Upper lobe of left lung (tissue), 6 donors: ENCODE data around the gene CHRDL2. TPM values are rescaled to one million over a fixed set of nuclear protein-coding genes. Genes with fewer than 3 reads are reported as not detected.

Source experiments
- ATAC-seq, 2 donors: fragments of 200-7000 bp; cut with Tn5 transposase; one replicate each; pipeline ENCODE4 v1.9.1; 2022; ENCODE audit warnings: mild to moderate bottlenecking in 2 of 2, moderate library complexity in 2 of 2; ENCODE audit not compliant: low FRiP score in 2 of 2
- DNase-seq, 2 donors: peaks; one replicate each; pipeline ENCODE4 v3.0.0-alpha.2; 2019 to 2020
- H3K27ac ChIP-seq, 4 donors: fragments of 200-600 bp; sonication (generic); one replicate each; pipeline ENCODE4 v1.5.1; 2016 to 2019
- H3K27me3 ChIP-seq, 4 donors: fragments of 200-600 bp; sonication (generic); one replicate each; pipeline ENCODE4 v1.5.1; 2017 to 2019
- H3K36me3 ChIP-seq, 4 donors: fragments of 200-600 bp; sonication (generic); one replicate each; pipeline ENCODE4 v1.5.1; 2016 to 2019
- H3K4me1 ChIP-seq, 4 donors: fragments of 200-600 bp; sonication (generic); one replicate each; pipeline ENCODE4 v1.5.1; 2018 to 2019
- H3K4me3 ChIP-seq, 4 donors: fragments of 200-600 bp; sonication (generic); one replicate each; pipeline ENCODE4 v1.5.1; 2017 to 2019; ENCODE audit warnings: mild to moderate bottlenecking in 2 of 4, moderate library complexity in 1 of 4
- H3K9me3 ChIP-seq, 4 donors: fragments of 200-600 bp; sonication (generic); one replicate each; pipeline ENCODE4 v1.5.1; 2018 to 2019
- EP300 ChIP-seq, 4 donors: sonication (generic); formaldehyde crosslinking; IDR thresholded peaks; one replicate each; pipeline ENCODE4 v1.5.1; 2017; ENCODE audit warnings: antibody characterized with exemption in 4 of 4, control low read depth in 2 of 4
- POLR2A ChIP-seq, 4 donors: fragments of 450-650 bp; IDR thresholded peaks; one replicate each; pipeline ENCODE4 v1.5.1; 2016 to 2017; ENCODE audit warnings: antibody characterized with exemption in 4 of 4, mild to moderate bottlenecking in 2 of 4
- POLR2AphosphoS5 ChIP-seq, 2 donors: sonication (generic); formaldehyde crosslinking; IDR thresholded peaks; one replicate each; pipeline ENCODE4 v1.5.1; 2017; ENCODE audit warnings: antibody characterized with exemption in 2 of 2
- WGBS, 2 donors: methylation state at CpG; one replicate each; pipeline ENCODE4 v1.1.5; 2017 to 2018; 5-methylcytosine and 5-hydroxymethylcytosine counted together
- total RNA-seq, 6 donors: library from RNA; depleted of rRNA in 4 of 6; stranded (reverse); fragments of >200 nt in 4 of 6; gene quantifications; one replicate each; pipeline versions ENCODE4 v1.1.0 to v1.2.1, GENCODE V29; 2016 to 2021
- TF ChIP-seq, protein P1 (sequence below), 6 experiments: fragments of 450-650 bp in 4 of 6; fragments of 200-600 bp in 2 of 6; sonication (generic) in 2 of 6; IDR thresholded peaks; one replicate each; pipeline ENCODE4 v1.5.1; 2016 to 2019; ENCODE audit warnings: antibody characterized with exemption in 6 of 6
- donor health status: DM: no; HTN: no; CAD: no; lungs with moderate emphysema.
- donor health status: DM: no; HTN: yes; CAD: no; lungs with severe emphysema.

Gene CHRDL2
- total RNA-seq, 6 donors from 2014 or later = 1.3 to 3.1 (median 1.5) TPM; not detected in 3

DNA sequence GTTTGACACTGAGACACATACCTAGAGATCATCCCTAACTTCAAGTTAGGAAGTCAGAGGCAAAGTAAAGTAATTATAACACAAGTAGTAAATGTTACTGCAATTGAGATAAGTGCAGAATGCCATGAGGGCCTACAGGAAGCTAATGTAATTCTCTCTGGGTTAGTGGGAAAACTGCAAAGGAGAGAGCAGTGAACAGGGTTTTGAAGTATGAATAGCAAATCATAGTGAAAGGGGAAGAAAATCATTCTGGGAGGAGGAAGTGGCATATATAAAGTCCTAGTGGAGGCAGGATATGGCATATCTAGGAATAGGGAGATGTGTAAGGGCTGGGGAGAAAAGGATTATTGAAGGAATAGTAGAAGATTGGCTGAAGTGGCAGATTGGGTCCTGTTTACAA is 45.3 kb upstream of the CHRDL2 start:
- TF ChIP-seq POLR2A (IDR thresholded peaks at IDR 0.05) (no peak), EP300 (IDR thresholded peaks at IDR 0.05) (no peak), POLR2AphosphoS5 (IDR thresholded peaks at IDR 0.05) (no peak)
- TF ChIP-seq, protein P1, sequence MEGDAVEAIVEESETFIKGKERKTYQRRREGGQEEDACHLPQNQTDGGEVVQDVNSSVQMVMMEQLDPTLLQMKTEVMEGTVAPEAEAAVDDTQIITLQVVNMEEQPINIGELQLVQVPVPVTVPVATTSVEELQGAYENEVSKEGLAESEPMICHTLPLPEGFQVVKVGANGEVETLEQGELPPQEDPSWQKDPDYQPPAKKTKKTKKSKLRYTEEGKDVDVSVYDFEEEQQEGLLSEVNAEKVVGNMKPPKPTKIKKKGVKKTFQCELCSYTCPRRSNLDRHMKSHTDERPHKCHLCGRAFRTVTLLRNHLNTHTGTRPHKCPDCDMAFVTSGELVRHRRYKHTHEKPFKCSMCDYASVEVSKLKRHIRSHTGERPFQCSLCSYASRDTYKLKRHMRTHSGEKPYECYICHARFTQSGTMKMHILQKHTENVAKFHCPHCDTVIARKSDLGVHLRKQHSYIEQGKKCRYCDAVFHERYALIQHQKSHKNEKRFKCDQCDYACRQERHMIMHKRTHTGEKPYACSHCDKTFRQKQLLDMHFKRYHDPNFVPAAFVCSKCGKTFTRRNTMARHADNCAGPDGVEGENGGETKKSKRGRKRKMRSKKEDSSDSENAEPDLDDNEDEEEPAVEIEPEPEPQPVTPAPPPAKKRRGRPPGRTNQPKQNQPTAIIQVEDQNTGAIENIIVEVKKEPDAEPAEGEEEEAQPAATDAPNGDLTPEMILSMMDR (IDR thresholded peaks at IDR 0.05) = no peak
- Histone ChIP-seq H3K4me3 (no peak overlapping the region), H3K4me1 (peaks cover 0 to 13% (median 2%) of the 10 kb centered on the region in 4 donors), H3K36me3 (no peaks in the 10 kb centered on the region), H3K9me3 (no peaks in the 10 kb centered on the region), H3K27me3 (no peaks in the 10 kb centered on the region), H3K27ac (no peak overlapping the region)
- DNase-seq (no peak), ATAC-seq (peak in 1 of 2 donors; percentile 51)

DNA sequence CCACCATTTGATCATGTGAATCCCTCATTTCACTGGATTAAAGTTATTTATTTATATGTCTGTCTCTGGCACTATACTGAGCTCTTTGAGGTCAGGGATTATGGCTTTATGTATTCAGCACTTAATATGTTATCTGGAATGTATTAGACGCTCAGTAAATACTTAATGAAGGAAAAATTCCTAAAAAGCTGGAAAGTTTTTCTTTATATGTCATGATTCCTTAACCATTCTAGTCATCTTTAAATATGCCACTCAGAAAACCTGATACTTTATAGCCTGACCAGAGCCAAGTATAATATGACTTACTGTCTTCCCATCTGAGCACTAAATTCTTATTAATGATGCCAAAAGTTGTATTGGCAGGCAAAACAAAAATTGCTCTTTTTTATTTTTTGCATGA is 44.5 kb upstream of the CHRDL2 start:
- DNase-seq (no peak), ATAC-seq (no peak)
- Histone ChIP-seq H3K27me3 (no peaks in the 10 kb centered on the region), H3K9me3 (no peaks in the 10 kb centered on the region), H3K27ac (no peak overlapping the region), H3K4me1 (peaks cover 0 to 13% (median 2%) of the 10 kb centered on the region in 4 donors), H3K4me3 (no peak overlapping the region), H3K36me3 (no peaks in the 10 kb centered on the region)
- TF ChIP-seq, protein P1 (IDR thresholded peaks at IDR 0.05) = no peak
- TF ChIP-seq EP300 (IDR thresholded peaks at IDR 0.05) (no peak), POLR2A (IDR thresholded peaks at IDR 0.05) (no peak), POLR2AphosphoS5 (IDR thresholded peaks at IDR 0.05) (no peak)
- WGBS, 2 donors = 81 to 85% methylated on average over 1 of the region's 1 CpG

GRCh38 chr11:74773476-74773875 is 42.2 kb upstream of the CHRDL2 start:
- Histone ChIP-seq H3K27me3 (no peaks in the 10 kb centered on the region), H3K36me3 (no peaks in the 10 kb centered on the region), H3K4me3 (no peak overlapping the region), H3K4me1 (peaks cover 0 to 13% (median 4%) of the 10 kb centered on the region in 4 donors), H3K9me3 (no peaks in the 10 kb centered on the region), H3K27ac (no peak overlapping the region)
- TF ChIP-seq EP300 (IDR thresholded peaks at IDR 0.05) (no peak), POLR2AphosphoS5 (IDR thresholded peaks at IDR 0.05) (no peak), POLR2A (IDR thresholded peaks at IDR 0.05) (no peak)
- TF ChIP-seq, protein P1 (IDR thresholded peaks at IDR 0.05) = no peak
- no peak for ATAC-seq
- no peak for DNase-seq

GRCh38 chr11:74771139-74771538 is 39.9 kb upstream of the CHRDL2 start:
- WGBS, 2 donors = 93 to 95% methylated on average over 3 of the region's 3 CpGs
- no peak for TF ChIP-seq POLR2AphosphoS5 (IDR thresholded peaks at IDR 0.05)
- TF ChIP-seq EP300 (IDR thresholded peaks at IDR 0.05) = no peak
- TF ChIP-seq, protein P1 (IDR thresholded peaks at IDR 0.05) = no peak
- no peak for TF ChIP-seq POLR2A (IDR thresholded peaks at IDR 0.05)
- peaks cover 0 to 5% (median 2%) of the 10 kb centered on the region in 4 donors for H3K4me1 ChIP-seq
- no peak for DNase-seq
- H3K27ac ChIP-seq = no peak overlapping the region
- no peaks in the 10 kb centered on the region for H3K36me3 ChIP-seq
- H3K9me3 ChIP-seq = no peaks in the 10 kb centered on the region
- no peak for ATAC-seq
- H3K27me3 ChIP-seq = no peaks in the 10 kb centered on the region
- no peak overlapping the region for H3K4me3 ChIP-seq

DNA sequence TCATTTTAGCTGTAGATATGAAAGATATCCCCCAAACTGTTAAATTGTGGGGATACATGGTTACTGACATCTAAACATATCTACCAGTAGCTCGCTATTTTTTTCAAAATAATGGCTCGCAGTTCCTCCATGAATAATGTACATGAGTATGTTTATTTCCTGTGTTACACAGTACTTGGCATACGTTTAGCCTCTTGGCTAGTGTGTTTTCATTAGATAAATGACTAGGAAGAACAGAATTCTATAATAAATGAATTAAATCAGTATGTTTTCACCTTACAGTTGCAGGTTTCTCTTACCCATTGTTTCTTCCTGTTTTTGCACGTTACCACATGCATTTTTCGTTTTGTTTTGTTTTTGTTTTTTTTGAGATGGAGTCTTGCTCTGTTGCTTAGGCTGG is 39.2 kb upstream of the CHRDL2 start:
- Histone ChIP-seq H3K4me1 (peaks cover 0 to 5% (median 2%) of the 10 kb centered on the region in 4 donors), H3K27ac (no peak overlapping the region), H3K27me3 (no peaks in the 10 kb centered on the region), H3K36me3 (no peaks in the 10 kb centered on the region), H3K9me3 (no peaks in the 10 kb centered on the region), H3K4me3 (no peak overlapping the region)
- 48 to 49% methylated on average over 5 of the region's 5 CpGs for WGBS, 2 donors
- DNase-seq (no peak), ATAC-seq (no peak)
- no peak for TF ChIP-seq POLR2AphosphoS5 (IDR thresholded peaks at IDR 0.05)
- no peak for TF ChIP-seq POLR2A (IDR thresholded peaks at IDR 0.05)
- TF ChIP-seq EP300 (IDR thresholded peaks at IDR 0.05) = no peak
- TF ChIP-seq, protein P1 (IDR thresholded peaks at IDR 0.05) = no peak
